Stimulated activated CD8-positive, alpha-beta memory T cell treated with anti-CD3 and anti-CD28 coated beads, Interleukin-7, amount 100 ng/mL, for 48 hours (primary cell): ENCODE data around the gene RAB40B.

Experiments
- DNase-seq, 2 donors: peaks; one replicate each; pipeline ENCODE4 v3.0.0-alpha.2; 2020; ENCODE audit warnings: low read depth in 1 of 2; ENCODE audit errors: extremely low read depth in 1 of 2

RAB40B gene

DNA sequence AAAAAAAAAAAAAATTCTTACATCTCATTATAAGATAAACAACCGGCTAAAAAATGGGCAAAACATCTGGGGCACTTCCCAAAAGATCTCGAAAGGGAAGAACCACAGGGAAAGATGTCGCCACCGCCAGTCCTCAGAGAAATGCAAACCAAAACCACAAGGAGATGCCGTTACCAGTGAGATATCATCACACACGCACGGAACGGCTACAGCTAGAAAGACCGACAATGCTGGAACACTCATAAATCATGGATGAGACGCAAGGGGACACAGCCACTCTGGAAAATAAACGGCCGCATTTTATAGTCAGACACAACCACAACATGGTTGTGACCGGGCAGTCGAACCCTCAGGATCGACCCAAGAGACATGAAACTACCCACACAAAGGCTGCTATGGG is 74.8 kb downstream of the RAB40B start:
- no peak for DNase-seq

DNA sequence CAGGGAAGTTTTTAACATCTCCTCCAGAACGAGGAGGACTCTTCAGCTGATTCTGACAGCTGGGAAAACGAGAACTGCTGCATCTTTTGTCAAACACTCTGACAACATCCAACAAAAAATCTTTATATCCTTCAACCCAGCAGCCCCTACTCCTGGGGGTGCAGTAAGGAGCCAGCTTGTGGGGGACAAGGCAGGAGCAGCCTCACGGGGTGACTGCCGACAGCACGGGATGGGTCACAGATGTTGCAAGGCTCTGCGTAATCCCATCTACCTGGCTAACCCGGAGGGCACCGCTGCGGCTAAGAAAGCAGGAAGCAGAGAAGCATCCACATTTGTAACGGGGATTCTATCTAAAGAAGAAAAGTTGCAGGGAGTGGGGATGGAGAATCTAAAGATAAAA is 78.9 kb downstream of the RAB40B start:
- DNase-seq: no peak

DNA sequence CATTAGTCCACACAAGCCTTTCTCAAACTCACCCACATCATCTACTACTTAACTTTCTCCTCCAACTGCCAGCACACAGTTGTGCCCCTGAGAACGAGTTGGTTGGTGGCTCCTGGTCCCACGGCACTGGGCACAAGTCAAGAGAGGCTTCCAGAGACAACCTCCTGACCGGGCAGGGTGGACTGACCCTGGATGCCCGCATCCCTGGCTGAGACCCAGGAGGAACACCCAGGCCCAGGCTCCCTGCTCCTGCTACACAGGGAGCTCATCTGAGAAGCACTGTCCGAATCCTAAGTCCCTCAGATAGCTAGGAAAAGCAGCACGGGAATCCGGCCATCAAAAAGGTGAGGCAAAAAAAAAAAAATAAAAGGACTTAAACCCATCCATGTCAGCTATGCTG is 79.3 kb downstream of the RAB40B start:
- no peak for DNase-seq

DNA sequence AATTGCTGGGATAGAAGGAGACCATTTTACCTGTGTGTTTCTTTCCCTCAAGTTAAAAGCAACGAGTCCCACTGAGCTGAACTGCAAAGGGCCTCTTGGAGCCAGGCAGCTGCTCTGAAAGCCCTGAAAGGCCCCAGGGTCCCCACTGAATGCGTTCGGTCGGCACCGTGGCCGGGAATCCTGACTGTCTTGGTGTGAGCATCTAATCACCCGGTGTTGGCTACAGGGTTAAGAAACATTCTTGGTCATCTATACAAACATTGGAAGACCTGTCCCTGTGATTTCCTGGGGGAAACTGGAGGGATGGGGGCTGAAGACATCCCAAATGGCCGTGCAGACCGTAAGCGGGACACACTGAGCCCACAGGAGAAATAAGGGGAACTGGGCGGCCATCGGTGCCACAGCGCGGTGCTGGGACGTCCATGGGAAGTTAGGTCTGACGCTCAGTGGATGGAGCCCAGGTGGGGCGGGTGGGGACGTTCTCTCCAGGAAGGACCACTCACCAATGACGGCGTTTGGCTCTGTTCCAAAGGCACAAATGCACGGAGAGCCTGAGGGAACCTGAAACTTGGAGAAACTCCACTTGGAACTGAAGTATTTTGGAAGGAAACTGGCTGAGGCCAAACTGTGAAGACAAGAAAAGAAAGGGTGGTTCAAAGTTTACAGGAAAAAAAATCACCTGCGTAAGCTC is 82.3 kb downstream of the RAB40B start:
- DNase-seq: no peak

DNA sequence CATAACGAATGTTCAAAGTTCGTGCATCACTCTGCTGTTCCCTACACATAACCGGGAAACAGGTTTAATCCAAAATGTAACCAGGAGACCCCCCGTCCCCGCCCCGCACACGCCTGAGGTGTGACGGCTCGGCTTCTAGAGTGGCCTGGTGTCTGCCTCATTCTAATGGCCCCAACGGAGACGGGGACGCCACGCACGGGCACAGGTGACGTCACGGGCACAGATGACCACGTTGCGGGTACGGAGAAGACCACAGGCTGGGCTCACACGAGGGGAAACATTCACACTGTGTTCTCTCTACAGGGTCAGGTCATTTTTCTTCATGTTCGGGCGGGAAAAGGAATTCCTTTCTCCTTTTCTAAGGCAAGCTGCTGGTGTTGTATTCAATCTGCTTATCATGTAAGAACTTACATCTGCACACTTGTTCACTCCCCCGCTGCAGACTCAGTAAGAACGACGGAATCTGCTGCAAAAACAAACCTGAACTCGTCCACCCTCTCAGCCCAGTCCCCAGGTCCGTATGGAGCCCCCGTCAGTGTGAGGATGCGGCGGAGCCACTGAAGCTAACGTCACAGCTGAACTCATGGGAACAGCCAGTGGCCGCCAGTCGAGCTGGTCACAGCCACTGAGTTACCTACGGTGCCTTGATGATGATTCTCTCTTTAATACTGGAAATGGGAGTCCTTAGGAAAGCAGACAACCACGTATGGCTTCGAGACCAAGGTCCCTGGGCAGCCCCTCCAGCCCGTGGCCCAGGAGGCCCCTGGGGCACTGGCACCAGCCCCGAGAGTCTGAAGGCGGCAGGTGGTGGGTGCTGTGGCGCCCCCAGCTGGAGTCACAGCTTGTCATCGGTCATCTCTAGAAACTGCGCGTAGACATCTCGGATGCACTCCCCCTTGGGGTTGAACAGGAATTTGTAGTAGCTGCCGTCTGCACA is 83.1 kb downstream of the RAB40B start:
- DNase-seq: no peak

DNA sequence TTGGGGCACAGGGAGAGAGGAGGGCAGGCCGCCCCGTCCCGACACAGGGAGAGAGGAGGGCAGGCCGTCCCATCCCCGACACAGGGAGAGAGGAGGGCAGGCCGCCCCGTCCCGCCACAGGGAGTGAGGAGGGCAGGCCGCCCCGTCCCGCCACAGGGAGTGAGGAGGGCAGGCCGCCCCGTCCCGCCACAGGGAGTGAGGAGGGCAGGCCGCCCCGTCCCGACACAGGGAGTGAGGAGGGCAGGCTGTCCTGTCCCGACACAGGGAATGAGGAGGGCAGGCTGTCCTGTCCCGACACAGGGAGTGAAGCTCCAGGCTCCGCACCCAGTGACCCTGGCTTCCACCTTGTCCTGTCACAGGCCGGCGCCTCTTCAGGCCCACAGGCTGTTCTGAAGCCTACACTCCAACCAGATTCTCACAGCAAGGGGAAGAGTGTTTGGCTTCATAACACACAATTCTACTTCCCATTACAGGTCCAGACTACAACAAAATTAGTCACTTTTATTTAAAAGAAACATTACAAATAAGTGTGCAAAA is 84.3 kb downstream of the RAB40B start:
- DNase-seq: no peak

DNA sequence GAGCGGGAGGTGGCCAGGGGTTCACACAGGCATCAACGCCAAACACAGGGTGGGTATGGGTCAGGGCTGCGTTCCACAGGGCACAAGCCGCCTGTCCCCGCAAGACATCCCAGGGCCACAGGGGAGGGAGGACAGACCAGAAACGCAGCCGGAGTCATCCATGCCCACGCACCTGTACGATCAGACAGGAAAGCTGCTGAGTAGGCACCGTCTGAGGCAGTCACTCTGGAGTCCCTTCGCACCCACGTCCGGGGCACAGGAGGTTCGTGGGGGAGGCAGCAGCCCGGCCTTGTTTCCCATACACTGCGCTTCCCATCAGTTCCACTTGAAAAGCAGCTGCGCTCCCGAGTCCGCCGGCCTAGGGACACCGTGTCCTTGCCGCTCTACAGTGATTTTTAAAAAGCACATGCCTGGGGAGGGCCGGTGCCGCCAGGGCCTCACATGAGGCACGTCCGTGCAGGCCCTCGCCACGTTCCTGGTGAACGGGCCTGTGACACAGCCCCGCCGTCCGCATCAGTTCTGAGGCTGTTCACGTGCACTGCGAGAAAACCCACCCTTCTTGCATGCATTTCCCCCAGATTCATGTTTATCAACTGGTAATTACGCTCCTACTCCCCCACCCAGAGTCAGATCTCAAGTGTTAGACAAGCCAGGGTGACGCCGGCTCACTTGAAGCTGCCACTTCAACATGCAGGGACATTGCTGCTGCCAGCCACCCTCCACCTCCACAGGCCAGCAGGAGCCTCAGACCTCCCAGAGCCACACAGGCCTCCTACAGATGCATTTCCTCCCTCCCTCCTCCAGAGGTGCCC is 85.0 kb downstream of the RAB40B start:
- no peak for DNase-seq

DNA sequence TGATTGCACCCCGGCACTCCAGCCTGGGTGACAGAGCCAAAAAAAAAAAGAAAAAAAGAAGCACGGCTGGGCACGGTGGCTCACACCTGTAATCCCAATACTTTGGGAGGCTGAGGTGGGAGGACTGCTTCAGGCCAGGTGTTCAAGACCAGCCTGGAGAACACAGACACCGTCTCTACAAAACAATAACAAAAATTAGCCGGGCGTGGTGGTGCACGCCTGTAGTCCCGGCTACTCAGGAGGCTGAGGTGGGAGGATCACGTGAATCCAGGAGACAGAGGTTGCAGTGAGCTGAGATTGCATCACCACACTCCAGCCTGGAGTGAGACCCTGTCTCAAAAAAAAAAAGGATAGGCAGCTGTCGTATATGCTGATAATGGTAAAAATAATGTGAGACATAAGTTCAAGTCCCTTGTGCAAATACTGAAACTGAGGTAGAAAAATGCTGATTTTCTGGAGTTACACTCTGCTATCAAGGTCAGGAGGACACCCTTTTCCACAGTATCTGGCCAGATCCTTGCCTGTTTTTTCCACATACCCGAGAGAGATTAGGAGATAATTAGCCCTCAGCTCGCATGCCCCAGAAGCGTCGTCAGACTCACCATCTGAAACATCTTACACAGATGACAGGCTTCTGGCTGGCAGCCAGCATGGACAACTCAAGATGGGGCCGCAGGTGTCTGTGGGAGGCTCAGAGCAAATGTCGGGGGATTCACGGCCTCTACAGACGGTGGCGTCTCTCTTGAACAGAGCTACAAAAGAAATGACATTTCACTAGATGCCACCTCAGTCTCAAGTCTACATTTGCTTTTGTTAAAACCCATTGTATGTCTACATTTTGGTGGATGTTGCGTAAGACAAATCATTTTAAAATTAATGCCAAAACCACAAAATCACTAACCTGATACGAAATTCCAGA is 87.1 kb downstream of the RAB40B start:
- DNase-seq: no peak

DNA sequence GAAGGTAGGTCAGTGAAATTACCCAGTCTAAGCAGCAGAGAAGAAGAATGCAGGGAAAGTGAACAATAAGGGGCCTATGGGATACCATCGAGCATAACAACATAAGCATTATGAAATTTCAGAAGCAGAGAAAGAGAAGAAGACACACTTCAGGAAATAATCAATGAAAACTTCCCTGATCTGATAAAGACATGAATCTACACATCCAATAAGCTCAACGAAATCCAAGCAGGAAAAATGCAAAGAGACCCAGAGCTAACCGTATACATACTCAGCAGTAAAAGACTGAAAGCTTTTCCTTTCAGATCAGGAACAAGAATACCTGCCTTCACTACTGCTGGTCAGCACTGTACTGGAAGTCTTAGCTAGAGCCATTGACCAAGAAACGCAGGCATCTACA is 88.8 kb downstream of the RAB40B start:
- no peak for DNase-seq

DNA sequence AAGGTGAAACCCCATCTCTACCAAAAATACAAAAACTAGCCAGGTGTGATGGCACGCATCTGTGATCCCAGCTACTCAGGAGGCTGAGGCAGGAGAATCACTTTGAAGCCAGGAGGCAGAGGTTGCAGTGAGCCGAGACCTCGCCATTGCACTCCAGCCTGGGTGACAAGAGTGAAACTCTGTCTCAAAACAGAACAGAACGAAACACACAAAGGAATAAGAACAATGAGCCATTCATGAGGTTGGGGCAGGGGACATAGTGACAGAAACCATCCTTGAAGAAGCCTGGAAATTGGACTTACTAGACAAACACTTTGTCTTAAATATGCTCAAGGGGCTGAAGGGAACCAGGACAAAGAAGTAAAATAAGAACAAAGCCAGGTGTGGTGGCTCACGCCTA is 89.7 kb downstream of the RAB40B start:
- DNase-seq: no peak

DNA sequence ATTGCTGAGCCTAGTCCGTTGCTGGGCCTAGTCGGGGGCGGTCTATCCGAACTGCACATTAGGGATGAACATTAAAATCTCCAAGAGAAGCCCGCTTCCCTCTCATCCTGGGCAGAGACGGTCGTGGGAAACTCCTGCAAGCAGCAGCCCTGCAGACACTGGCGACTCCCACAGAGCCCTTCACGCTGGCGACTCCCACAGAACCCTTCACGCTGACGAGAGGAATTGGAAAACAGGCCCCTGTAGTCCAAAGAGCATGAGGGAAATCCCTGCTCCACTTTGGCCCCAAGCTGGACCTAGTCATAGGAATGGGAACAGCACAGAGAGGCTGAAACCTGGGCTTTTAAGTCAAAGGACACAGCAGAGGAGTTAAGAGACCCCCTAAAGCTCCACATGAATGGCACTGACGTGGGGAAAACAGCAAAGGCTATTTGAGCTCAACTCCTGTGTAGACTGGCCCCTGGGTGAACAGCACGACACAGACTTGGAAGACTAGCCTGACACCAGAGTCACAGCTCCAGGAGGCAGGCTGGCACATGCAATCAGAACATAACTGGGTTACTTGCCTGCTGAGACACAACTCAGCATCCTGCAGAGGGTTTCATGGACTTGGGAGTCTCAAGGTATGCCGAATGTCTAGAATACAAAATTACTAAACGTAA is 92.4 kb downstream of the RAB40B start:
- DNase-seq: no peak
